Naive B cell (primary cell): Measurements from ENCODE around the gene UGT1A3. TPM values are rescaled to one million over a fixed set of nuclear protein-coding genes. Genes with fewer than 3 reads are reported as not detected.
"Not testable (repeated sequence)": the region's sequence is repeated elsewhere in the genome, so short reads cannot be mapped to it uniquely, and the experiment has no call there.

ENCODE experiments used
- ATAC-seq, 2 donors: fragments of 150-1000 bp; cut with Tn5 transposase; 2 replicates each; pipeline ENCODE4 v1.10.0; 2021; ENCODE audit warnings: low read depth in 2 of 2, mild to moderate bottlenecking in 2 of 2, moderate library complexity in 2 of 2
- DNase-seq: peaks from one replicate; pipeline ENCODE4 v3.0.0; 2022
- H3K27ac Mint-ChIP-seq, 6 donors: one replicate each; pipeline ENCODE4 v1.8.0; 2020 to 2022; ENCODE audit warnings: mild to moderate bottlenecking in 6 of 6, mixed read lengths in 6 of 6, moderate library complexity in 5 of 6, inconsistent platforms in 2 of 6
- H3K27me3 Mint-ChIP-seq, 3 donors: one replicate each; pipeline ENCODE4 v1.8.0; 2021 to 2022; ENCODE audit warnings: mixed read lengths in 3 of 3, mild to moderate bottlenecking in 1 of 3
- H3K36me3 Mint-ChIP-seq, 2 donors: one replicate each; pipeline ENCODE4 v1.8.0; 2020 to 2022; ENCODE audit warnings: mixed read lengths in 2 of 2, inconsistent platforms in 1 of 2, mild to moderate bottlenecking in 1 of 2
- H3K4me1 Mint-ChIP-seq, 3 donors: one replicate each; pipeline ENCODE4 v1.8.0; 2020 to 2022; ENCODE audit warnings: mixed read lengths in 3 of 3, inconsistent platforms in 1 of 3, mild to moderate bottlenecking in 1 of 3, moderate library complexity in 1 of 3
- H3K4me3 Mint-ChIP-seq, 8 donors: one replicate each; pipeline ENCODE4 v1.8.0; 2020 to 2022; ENCODE audit warnings: mild to moderate bottlenecking in 8 of 8, mixed read lengths in 8 of 8, moderate library complexity in 8 of 8, inconsistent platforms in 2 of 8
- H3K9me3 Mint-ChIP-seq, 7 donors: one replicate each; pipeline ENCODE4 v1.8.0; 2020 to 2022; ENCODE audit warnings: mixed read lengths in 7 of 7, mild to moderate bottlenecking in 5 of 7, inconsistent platforms in 2 of 7, moderate library complexity in 1 of 7
- polyA plus RNA-seq, 6 donors: library from polyadenylated mRNA; unstranded; fragments of 300-500 nt; fragmentation: Illumina TruSeq; gene quantifications; one replicate each; pipeline ENCODE4 v1.2.3, GENCODE V29; 2021; ENCODE audit warnings: low read depth in 6 of 6

Gene UGT1A3
- polyA plus RNA-seq, 6 donors from 2014 or later: not detected

GRCh38 chr2:233713262-233713615 lies 15.6 kb upstream of the UGT1A3 start:
- ATAC-seq (no peak), DNase-seq (no peak)
- H3K27me3 Mint-ChIP-seq: peaks cover 26 to 33% (median 32%) of the 10 kb centered on the region in 3 donors
- no peak overlapping the region for H3K4me3 Mint-ChIP-seq
- peaks cover 5 to 7% (median 6%) of the 10 kb centered on the region in 3 donors for H3K4me1 Mint-ChIP-seq
- no peak overlapping the region for H3K27ac Mint-ChIP-seq
- H3K36me3 Mint-ChIP-seq: no peaks in the 10 kb centered on the region
- peaks cover 0 to under 1% (median 0%) of the 10 kb centered on the region in 7 donors for H3K9me3 Mint-ChIP-seq

DNA sequence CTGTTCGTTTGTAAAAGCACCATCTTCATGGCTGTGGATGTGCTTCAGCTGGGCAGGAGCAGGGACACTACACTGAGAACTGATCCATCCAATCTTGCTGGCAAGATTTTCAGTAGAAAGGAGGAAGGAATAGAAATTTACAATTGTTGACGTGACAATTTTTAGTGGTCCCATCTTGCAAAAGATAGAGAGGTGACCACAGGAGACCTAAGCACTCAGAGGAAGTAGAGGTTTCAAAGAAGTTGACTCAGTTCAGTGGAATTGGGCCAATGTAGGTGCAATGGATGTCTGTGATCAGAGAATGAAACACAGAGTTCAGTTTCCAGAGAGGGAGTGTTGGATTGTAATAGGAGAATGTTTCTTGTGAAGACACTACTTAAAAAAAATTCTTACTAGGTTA lies 14.7 kb upstream of the UGT1A3 start:
- Mint-ChIP-seq H3K27ac (no peak overlapping the region), H3K4me3 (no peak overlapping the region), H3K4me1 (peaks cover 5 to 7% (median 6%) of the 10 kb centered on the region in 3 donors), H3K9me3 (peaks cover 0 to 2% (median 0%) of the 10 kb centered on the region in 7 donors), H3K27me3 (peaks cover 30 to 42% (median 39%) of the 10 kb centered on the region in 3 donors), H3K36me3 (no peaks in the 10 kb centered on the region)
- ATAC-seq: no peak
- no peak for DNase-seq

DNA sequence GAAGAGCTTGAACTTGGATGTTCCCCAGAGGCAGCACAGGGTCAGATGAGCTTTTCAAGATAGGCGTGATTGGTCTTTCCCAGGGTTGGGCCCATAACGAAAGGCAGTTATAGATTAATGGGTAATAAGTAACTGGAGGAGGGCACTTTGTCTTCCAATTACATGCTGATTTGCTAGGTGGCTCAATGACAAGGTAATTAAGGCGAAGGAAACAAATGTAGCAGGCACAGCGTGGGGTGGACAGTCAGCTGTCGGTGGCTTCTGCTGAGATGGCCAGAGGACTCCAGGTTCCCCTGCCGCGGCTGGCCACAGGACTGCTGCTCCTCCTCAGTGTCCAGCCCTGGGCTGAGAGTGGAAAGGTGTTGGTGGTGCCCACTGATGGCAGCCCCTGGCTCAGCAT lies 10.3 kb upstream of the UGT1A3 start, which contains the start of gene UGT1A4:
TSS of gene UGT1A4 (plus strand) at position 185 of the 400 bp plus-strand sequence. CDS start at position 270, 85 bp downstream.
- Mint-ChIP-seq H3K4me3 (peak within 1 kb of the TSS in 1 of 8 donors; percentile 25), H3K4me1 (no peaks in the 10 kb centered on the region), H3K9me3 (peaks cover 0 to 2% (median 0%) of the 10 kb centered on the region in 7 donors), H3K27me3 (peaks cover 32 to 54% (median 40%) of the 10 kb centered on the region in 3 donors), H3K27ac (no peak within 1 kb of the TSS), H3K36me3 (no peaks in the 10 kb centered on the region)
- no peak for ATAC-seq
- DNase-seq: no peak

DNA sequence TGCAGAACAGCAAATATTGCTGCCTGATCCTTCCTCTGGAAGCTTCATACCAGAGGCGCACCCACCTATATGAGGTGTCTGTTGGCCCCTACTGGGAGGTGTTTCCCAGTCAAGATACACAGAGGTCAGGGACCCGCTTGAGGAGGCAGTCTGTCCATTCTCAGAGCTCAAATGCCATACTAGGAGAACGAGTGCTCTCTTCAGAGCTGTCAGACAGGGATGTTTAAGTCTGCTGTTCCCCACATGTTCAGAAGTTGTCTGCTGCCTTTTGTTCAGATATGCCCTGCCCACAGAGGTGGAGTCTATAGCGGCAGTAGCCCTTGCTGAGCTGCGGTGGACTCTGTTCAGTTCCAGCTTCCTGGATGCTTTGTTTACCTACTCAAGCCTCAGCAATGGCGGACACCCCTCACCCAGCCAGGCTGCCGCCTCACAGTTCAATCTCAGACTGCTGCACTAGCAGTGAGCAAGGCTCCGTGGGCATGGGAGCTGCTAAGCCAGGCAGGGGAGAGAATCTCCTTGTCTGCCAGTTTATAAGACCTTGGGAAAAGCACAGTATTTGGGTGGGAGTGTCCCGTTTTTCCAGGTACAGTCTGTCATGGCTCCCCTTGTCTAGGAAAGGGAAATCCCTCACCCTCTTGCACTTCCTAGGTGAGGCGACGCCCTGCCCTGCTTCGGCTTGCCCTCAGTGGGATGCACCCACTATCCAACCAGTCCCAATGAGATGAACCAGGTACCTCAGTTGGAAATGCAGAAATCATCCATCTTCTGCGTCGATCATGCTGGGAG lies 8.2 kb downstream of the UGT1A3 start:
- Mint-ChIP-seq H3K36me3 (peaks cover 5 to 25% of the 10 kb centered on the region in 2 donors), H3K27me3 (peaks cover 30 to 57% (median 51%) of the 10 kb centered on the region in 3 donors)
- H3K9me3 Mint-ChIP-seq, H3K4me3 Mint-ChIP-seq, H3K27ac Mint-ChIP-seq, ATAC-seq, DNase-seq, H3K4me1 Mint-ChIP-seq: not testable (repeated sequence)

DNA sequence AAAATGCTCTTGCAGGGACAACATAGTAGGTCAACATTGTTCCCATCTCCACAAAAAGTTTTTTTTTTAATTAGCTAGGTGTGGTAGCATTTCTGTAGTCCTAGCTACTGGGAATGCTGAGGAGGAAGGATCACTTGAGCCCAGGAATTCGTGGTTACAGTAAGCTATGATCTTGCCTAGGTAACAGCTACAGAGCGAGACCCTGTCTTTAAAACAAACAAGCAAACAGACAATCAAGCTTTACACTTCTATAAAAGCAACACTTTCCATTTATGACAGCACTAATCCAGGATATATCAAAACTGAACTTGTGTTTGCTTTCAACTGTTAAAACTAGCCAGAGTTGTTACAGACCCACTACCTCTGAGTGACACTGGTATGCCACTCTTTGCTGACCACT lies 12.0 kb downstream of the UGT1A3 start:
- H3K27ac Mint-ChIP-seq: no peak overlapping the region
- DNase-seq: no peak
- peaks cover 0 to 5% (median 0%) of the 10 kb centered on the region in 7 donors for H3K9me3 Mint-ChIP-seq
- H3K36me3 Mint-ChIP-seq: peaks cover 5 to 25% of the 10 kb centered on the region in 2 donors
- peaks cover 40 to 44% (median 43%) of the 10 kb centered on the region in 3 donors for H3K27me3 Mint-ChIP-seq
- ATAC-seq: no peak
- H3K4me3 Mint-ChIP-seq: no peak overlapping the region
- no peaks in the 10 kb centered on the region for H3K4me1 Mint-ChIP-seq

- H3K27me3 Mint-ChIP-seq: peaks cover 42 to 48% (median 42%) of the 10 kb centered on the region in 3 donors
- no peaks in the 10 kb centered on the region for H3K4me1 Mint-ChIP-seq
- ATAC-seq (no peak), DNase-seq (no peak)
- H3K36me3 Mint-ChIP-seq: peaks cover 5 to 11% of the 10 kb centered on the region in 2 donors
- peaks cover 0 to 7% (median 4%) of the 10 kb centered on the region in 7 donors for H3K9me3 Mint-ChIP-seq
- peak overlapping the region in 1 of 8 donors; percentile 25 for H3K4me3 Mint-ChIP-seq
- H3K27ac Mint-ChIP-seq: no peak overlapping the region
These were observed 14.8 kb downstream of the UGT1A3 start for GRCh38 chr2:233743464-233744259.

DNA sequence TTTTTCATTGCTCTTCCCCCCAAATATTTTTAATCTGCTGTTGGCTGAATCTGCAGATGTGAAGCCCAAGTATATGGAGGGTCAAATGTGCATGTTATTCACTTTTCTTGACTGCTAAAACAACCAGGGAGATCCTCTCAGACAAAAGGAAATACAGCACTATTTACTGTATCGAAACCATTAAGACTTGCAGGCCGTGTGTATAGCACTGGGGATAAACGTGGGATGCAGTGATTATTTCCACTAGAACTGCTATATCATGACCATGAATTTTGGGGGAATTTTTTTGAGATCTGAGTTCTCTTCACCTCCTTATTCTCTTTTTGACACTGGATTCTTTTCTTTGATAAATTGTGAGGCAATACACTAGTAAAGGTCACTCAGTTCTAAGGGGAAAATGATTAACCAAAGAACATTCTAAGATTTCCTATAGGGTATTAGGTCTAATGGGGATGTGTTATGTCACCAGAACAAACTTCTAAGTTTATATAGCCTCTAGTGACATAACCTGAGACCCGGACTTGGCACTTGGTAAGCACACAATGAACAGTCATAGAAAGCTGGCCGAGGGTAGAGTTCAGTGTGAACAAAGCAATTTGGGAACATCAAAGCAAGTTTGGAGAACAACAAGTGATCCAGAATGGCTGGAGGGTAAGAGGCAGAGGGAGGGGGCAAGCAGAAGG lies 16.4 kb downstream of the UGT1A3 start:
- Mint-ChIP-seq H3K9me3 (peaks cover 6 to 18% (median 11%) of the 10 kb centered on the region in 7 donors), H3K27ac (no peak overlapping the region), H3K4me3 (no peak overlapping the region), H3K4me1 (no peaks in the 10 kb centered on the region), H3K27me3 (peaks cover 37 to 50% (median 40%) of the 10 kb centered on the region in 3 donors), H3K36me3 (peaks cover 12 to 13% of the 10 kb centered on the region in 2 donors)
- no peak for ATAC-seq
- DNase-seq: no peak

DNA sequence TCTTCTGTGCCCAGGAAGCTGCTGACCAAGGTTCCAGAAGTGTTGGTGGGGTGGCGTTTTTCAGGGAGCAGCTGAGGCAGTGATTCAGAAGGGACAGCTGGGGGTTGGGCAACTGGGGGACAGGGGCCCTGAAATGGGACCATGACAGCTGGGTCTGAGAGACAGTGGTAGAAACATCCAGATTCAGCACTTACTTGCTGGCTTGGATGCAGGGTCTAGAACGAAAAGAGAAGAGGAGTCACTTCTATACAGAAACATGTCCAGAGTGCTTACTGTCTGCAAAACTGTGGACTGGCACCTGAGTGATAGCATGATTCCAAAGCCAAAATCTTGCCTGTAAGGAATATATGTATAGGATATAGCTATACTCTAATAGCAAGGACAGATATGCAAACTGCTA lies 17.0 kb downstream of the UGT1A3 start:
- H3K27ac Mint-ChIP-seq, H3K4me1 Mint-ChIP-seq, ATAC-seq, DNase-seq, H3K4me3 Mint-ChIP-seq: not testable (repeated sequence)
- Mint-ChIP-seq H3K36me3 (peaks cover 13 to 14% of the 10 kb centered on the region in 2 donors), H3K27me3 (peaks cover 36 to 47% (median 38%) of the 10 kb centered on the region in 3 donors), H3K9me3 (peaks cover 6 to 24% (median 17%) of the 10 kb centered on the region in 7 donors)

DNA sequence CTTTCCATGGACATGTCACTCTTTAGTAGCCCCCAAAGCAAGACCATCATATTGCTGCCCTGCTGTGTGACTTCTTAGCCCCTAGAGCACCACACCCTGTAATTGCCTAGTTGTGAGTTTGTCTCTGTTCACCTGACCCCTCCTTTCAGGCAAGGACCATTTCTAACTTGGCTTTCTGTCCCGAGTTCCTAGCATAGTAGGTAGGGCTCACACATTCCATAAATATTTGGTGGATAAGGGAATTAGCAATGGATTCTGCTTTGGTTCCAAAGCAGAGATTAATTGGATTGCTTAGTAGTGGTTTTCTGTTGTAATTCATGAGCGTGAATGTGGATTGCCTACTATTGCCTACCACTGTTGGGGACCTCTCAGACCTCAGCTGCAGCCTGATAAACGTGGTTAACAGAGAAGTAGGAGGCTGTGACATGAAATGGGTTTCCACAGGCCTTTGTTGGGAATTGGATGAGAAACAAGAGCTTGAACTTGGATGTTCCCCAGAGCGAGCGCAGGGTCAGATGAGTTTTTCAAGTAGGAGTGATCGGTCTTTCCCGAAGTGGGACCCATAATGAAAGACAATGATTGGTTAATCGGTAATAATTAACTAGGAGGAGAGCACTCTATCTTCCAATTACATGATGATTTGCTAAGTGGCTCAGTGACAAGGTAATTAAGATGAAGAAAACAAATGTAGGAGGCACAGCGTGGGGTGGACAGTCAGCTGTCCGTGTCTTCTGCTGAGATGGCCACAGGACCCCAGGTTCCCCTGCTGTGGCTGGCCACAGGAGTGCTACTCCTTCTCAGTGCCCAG lies 17.8 kb downstream of the UGT1A3 start:
- DNase-seq: no peak
- Mint-ChIP-seq H3K4me1 (no peaks in the 10 kb centered on the region), H3K4me3 (no peak overlapping the region), H3K9me3 (peaks cover 13 to 33% (median 25%) of the 10 kb centered on the region in 7 donors), H3K27me3 (peaks cover 38 to 52% (median 44%) of the 10 kb centered on the region in 3 donors), H3K36me3 (peaks cover 17 to 22% of the 10 kb centered on the region in 2 donors), H3K27ac (no peak overlapping the region)
- ATAC-seq: no peak

GRCh38 chr2:233747283-233747544 lies 18.4 kb downstream of the UGT1A3 start:
- H3K9me3 Mint-ChIP-seq: peaks cover 16 to 38% (median 30%) of the 10 kb centered on the region in 7 donors
- H3K4me3 Mint-ChIP-seq: no peak overlapping the region
- H3K4me1 Mint-ChIP-seq: no peaks in the 10 kb centered on the region
- ATAC-seq (no peak), DNase-seq (no peak)
- H3K27ac Mint-ChIP-seq: no peak overlapping the region
- H3K36me3 Mint-ChIP-seq: peaks cover 20 to 26% of the 10 kb centered on the region in 2 donors
- H3K27me3 Mint-ChIP-seq: peaks cover 38 to 55% (median 49%) of the 10 kb centered on the region in 3 donors

DNA sequence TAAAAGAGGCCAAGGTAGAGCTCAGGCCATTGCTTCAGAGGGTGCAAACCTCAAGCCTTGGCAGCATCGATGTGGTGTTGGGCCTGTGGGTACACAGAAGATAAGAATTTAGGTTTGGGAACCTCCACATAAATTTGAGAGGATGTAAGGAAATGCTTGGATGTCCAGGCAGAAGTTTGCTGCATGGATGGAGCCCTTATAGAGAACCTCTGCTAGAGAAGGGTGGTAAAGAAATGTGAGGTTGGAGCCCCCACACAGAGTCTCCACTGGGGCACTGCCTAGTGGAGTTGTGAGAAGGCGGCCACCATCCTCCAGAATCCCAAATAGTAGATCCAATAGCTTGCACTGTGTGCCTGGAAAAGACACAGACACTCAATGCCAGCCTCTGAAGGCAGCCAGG lies 21.8 kb downstream of the UGT1A3 start:
- DNase-seq, H3K27ac Mint-ChIP-seq, H3K4me1 Mint-ChIP-seq, ATAC-seq, H3K4me3 Mint-ChIP-seq: not testable (repeated sequence)
- H3K36me3 Mint-ChIP-seq: peaks cover 24 to 26% of the 10 kb centered on the region in 2 donors
- peaks cover 16 to 51% (median 38%) of the 10 kb centered on the region in 7 donors for H3K9me3 Mint-ChIP-seq
- peaks cover 44 to 56% (median 56%) of the 10 kb centered on the region in 3 donors for H3K27me3 Mint-ChIP-seq

DNA sequence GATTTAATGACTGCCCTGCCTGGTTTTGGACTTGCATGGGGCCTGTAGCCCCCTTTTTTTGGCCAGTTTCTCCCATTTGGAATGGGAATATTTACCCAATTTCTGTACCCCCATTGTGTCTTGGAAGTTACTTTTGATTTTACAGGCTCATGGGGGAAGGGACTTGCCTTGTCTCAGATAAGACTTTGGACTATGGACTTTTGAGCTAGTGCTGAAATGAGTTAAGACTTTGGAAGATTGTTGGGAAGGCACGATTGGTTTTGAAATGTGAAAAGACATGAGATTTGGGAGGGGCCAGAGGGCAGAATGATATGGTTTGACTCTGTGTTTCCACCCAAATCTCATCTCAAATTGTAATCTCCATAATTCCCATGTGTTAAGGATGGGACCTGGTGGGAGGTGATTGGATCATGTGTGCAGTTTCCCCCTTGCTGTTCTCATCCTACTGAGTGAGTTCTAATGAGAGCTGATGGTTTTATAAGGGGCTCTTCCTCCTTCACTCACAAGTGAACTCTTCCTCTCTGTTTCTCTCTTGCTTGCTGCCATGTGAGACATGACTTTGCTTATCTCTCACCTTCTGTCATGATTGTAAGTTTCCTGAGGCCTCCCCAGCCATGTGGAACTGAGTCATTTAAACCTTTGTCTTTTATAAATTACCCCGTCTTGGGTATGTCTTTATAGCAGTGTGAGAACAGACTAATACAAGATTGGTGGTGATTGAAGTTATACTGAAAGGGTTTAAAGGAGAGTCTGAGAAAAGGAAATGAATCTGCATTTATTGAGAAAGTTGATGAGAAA lies 22.6 kb downstream of the UGT1A3 start:
- ATAC-seq, DNase-seq, H3K27ac Mint-ChIP-seq, H3K4me3 Mint-ChIP-seq, H3K4me1 Mint-ChIP-seq: not testable (repeated sequence)
- Mint-ChIP-seq H3K36me3 (peaks cover 24 to 26% of the 10 kb centered on the region in 2 donors), H3K9me3 (peaks cover 16 to 51% (median 38%) of the 10 kb centered on the region in 7 donors), H3K27me3 (peaks cover 39 to 51% (median 50%) of the 10 kb centered on the region in 3 donors)
